BE2C (cell line): Measurements from ENCODE around the gene C1orf105.

ENCODE experiments used
- DNase-seq: peaks from one replicate; pipeline ENCODE4 v3.0.0-alpha.2; 2020
- H3K27me3 ChIP-seq: fragments of 250-450 bp; sonication (Bioruptor Pico); 2 replicates; pipeline ENCODE4 v1.5.1; 2020; ENCODE audit warnings: mild to moderate bottlenecking
- H3K36me3 ChIP-seq: fragments of 250-450 bp; sonication (Bioruptor Pico); 2 replicates; pipeline ENCODE4 v1.5.1; 2020; ENCODE audit warnings: mild to moderate bottlenecking
- H3K4me1 ChIP-seq: fragments of 250-450 bp; sonication (Bioruptor Pico); 2 replicates; pipeline ENCODE4 v1.5.1; 2020
- H3K4me3 ChIP-seq: 2 replicates; pipeline ENCODE4 v1.5.1; 2011; ENCODE audit warnings: low read depth, low read length
- H3K9me3 ChIP-seq: fragments of 250-450 bp; sonication (Bioruptor Pico); 2 replicates; pipeline ENCODE4 v1.5.1; 2020
- TF ChIP-seq, protein P1 (sequence below): IDR thresholded peaks from 2 replicates; pipeline ENCODE4 v1.5.1; 2012; ENCODE audit warnings: mild to moderate bottlenecking, low read depth, low read length

C1orf105 gene

DNA sequence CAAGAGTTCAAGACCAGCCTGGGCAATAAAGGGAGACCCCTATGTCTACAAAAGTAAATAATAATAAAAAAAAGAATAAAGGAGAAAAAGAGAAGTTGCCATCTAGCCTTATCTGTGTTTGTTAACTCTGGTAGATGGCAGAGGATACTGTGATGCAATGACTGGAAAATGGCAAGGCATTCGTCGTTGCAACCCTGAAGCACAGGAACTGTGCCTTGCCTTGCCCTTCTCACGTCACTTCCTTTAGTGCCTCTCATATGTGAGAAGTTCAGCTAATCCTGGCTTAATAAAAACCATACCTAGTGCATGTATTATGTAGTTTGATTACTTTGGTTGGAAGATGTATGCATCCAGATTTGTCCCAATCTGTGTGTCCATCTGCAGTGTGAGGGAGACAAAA is 49.2 kb downstream of the C1orf105 start:
- H3K27me3 ChIP-seq: no peaks in the 10 kb centered on the region
- H3K4me1 ChIP-seq: no peaks in the 10 kb centered on the region
- TF ChIP-seq, protein P1, sequence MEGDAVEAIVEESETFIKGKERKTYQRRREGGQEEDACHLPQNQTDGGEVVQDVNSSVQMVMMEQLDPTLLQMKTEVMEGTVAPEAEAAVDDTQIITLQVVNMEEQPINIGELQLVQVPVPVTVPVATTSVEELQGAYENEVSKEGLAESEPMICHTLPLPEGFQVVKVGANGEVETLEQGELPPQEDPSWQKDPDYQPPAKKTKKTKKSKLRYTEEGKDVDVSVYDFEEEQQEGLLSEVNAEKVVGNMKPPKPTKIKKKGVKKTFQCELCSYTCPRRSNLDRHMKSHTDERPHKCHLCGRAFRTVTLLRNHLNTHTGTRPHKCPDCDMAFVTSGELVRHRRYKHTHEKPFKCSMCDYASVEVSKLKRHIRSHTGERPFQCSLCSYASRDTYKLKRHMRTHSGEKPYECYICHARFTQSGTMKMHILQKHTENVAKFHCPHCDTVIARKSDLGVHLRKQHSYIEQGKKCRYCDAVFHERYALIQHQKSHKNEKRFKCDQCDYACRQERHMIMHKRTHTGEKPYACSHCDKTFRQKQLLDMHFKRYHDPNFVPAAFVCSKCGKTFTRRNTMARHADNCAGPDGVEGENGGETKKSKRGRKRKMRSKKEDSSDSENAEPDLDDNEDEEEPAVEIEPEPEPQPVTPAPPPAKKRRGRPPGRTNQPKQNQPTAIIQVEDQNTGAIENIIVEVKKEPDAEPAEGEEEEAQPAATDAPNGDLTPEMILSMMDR: no peak
- no peaks in the 10 kb centered on the region for H3K9me3 ChIP-seq
- no peak overlapping the region for H3K4me3 ChIP-seq
- no peak for DNase-seq
- no peaks in the 10 kb centered on the region for H3K36me3 ChIP-seq

DNA sequence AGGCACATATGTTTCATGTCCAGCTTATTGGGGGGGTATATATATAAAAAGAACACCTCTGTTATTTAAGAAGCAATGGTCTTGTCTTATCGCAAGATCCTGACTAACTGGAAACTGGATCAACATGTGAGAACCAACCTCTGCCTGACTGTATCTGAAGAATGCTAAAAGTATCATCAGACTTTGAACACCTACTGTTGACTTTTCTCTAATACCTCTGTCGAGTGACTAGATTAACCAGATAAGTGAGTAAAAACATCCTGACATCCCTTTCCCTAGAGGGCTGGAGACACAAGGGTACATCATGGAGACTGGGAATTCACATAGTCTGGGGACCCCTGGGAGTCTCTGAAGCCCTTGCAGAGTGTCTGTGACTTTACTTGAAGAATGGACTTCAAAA is 49.7 kb downstream of the C1orf105 start:
- no peaks in the 10 kb centered on the region for H3K27me3 ChIP-seq
- no peaks in the 10 kb centered on the region for H3K36me3 ChIP-seq

DNA sequence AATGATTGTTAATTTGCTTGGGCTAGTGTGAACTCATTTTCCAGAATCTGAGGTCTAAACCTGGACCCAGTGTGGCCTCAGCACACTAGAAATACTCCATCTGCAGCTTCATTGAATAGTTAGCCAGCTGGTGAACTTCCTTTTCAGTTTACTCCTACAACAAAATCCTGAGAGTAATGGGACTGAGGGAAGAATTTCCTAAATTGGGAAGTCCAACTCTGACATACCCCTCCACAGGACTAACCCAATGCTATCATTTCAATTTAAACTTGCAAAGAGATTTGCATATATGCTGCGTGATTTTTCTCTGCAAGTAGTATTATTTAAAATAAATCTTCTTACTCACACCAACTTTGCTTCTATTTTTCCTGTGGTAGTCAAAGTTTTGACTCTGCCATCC is 51.2 kb downstream of the C1orf105 start:
- TF ChIP-seq, protein P1: no peak
- no peaks in the 10 kb centered on the region for H3K4me1 ChIP-seq
- H3K27me3 ChIP-seq: no peaks in the 10 kb centered on the region
- no peaks in the 10 kb centered on the region for H3K36me3 ChIP-seq
- H3K9me3 ChIP-seq: no peaks in the 10 kb centered on the region
- H3K4me3 ChIP-seq: no peak overlapping the region
- DNase-seq: no peak

More for the DNA sequence above, 49.7 kb downstream of the C1orf105 start:
- TF ChIP-seq, protein P1: no peak
- H3K4me3 ChIP-seq: no peak overlapping the region
- H3K9me3 ChIP-seq: no peaks in the 10 kb centered on the region
- no peak for DNase-seq
- H3K4me1 ChIP-seq: no peaks in the 10 kb centered on the region

DNA sequence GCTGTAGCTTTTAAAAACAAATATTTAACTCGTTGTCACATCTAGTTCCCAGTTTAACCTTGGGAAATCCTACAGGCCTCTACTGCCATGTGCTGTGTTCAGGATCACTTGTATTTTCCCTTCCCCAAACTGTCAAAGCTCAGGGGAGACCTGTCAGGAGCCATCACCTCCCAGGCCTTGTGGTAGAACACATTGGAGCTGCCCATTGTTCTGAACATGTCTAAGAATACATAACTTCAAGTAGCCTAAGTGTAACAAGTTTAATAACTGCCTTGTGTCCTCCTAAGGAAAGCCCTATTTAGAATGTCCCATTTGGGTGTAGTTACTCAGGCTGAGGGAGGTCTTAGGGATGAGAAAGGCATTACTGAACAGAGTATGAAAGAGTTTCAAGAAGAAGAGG is 52.0 kb downstream of the C1orf105 start:
- no peaks in the 10 kb centered on the region for H3K36me3 ChIP-seq
- H3K4me3 ChIP-seq: no peak overlapping the region
- no peak for DNase-seq
- no peaks in the 10 kb centered on the region for H3K27me3 ChIP-seq
- TF ChIP-seq, protein P1: no peak
- no peaks in the 10 kb centered on the region for H3K4me1 ChIP-seq
- H3K9me3 ChIP-seq: no peaks in the 10 kb centered on the region

DNA sequence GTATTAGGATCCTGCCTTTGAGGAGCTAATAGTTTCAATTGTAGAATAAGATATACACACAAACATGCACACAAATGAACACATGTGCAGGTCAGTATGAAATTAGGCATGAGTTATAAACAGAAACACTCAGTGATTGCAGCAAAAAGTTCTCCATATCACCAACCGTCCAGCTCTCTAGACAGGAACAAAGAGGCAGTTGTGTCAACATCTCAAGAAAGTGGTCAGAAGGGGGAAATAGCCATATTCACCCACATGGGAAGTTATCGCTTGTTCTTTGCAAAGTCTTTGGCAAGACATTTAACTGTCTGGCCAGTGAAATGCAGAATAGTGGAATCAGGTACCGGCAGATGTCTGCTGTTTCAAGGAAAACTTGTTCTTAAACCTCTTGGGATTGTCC is 52.8 kb downstream of the C1orf105 start:
- no peak for DNase-seq
- Histone ChIP-seq H3K4me1 (no peaks in the 10 kb centered on the region), H3K9me3 (no peaks in the 10 kb centered on the region), H3K36me3 (no peaks in the 10 kb centered on the region), H3K4me3 (no peak overlapping the region), H3K27me3 (no peaks in the 10 kb centered on the region)
- TF ChIP-seq, protein P1: no peak

DNA sequence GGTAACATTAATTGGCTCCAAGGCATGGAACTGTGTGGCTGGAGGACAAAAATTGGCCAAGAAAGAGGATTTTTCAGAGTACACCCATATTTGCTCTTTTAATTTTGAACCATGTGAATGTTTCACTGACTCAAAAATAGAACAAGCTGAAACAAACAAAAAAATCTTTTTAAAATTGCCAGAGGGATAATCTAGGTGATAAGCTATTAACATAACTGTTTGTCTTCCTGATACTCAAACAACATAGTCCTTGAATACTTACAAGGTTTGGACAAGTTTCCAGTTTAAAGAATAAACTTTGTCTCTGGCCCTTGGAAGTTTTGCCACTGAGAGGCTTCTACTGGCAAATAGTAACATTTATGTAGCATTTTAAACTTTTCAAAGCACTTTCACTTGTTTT is 53.4 kb downstream of the C1orf105 start:
- TF ChIP-seq, protein P1: no peak
- Histone ChIP-seq H3K36me3 (no peaks in the 10 kb centered on the region), H3K27me3 (no peaks in the 10 kb centered on the region), H3K9me3 (no peaks in the 10 kb centered on the region), H3K4me3 (no peak overlapping the region), H3K4me1 (no peaks in the 10 kb centered on the region)
- no peak for DNase-seq
